Stromal cell of bone marrow (primary cell): Measurements from ENCODE around the gene RBM22.

Source experiments
- DNase-seq: peaks from one replicate; pipeline ENCODE4 v3.0.0-alpha.2; 2012; ENCODE audit warnings: low read depth

The RBM22 gene

GRCh38 chr5:150651924-150652671 is 48.8 kb downstream of the RBM22 start:
- no peak for DNase-seq

GRCh38 chr5:150651382-150651781 is 49.5 kb downstream of the RBM22 start:
- no peak for DNase-seq

GRCh38 chr5:150650021-150651006 is 50.5 kb downstream of the RBM22 start:
- no peak for DNase-seq

DNA sequence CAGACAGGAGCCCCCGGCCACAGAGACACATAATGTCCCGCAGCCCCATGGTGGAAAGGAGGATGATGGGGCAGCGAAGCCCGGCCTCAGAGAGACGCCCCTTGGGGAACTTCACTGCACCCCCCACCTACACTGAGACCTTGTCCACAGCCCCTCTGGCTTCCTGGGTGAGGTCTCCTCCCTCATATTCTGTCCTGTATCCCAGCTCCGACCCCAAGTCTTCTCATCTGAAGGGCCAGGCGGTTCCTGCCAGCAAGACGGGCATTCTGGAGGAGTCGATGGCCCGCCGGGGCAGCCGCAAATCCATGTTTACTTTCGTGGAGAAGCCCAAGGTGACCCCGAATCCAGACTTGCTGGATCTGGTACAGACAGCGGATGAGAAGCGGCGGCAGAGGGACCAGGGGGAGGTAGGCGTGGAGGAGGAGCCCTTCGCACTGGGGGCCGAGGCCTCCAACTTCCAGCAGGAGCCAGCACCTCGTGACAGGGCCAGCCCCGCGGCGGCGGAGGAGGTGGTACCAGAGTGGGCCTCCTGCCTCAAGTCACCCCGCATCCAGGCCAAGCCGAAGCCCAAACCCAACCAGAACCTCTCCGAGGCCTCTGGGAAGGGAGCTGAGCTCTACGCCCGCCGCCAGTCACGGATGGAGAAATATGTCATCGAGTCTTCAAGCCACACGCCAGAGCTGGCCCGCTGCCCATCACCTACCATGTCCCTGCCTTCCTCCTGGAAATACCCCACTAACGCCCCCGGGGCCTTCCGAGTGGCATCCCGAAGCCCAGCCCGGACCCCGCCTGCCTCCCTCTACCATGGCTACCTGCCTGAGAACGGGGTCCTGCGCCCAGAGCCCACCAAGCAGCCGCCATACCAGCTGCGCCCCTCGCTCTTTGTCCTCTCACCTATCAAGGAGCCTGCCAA is 51.5 kb downstream of the RBM22 start:
- DNase-seq = no peak

DNA sequence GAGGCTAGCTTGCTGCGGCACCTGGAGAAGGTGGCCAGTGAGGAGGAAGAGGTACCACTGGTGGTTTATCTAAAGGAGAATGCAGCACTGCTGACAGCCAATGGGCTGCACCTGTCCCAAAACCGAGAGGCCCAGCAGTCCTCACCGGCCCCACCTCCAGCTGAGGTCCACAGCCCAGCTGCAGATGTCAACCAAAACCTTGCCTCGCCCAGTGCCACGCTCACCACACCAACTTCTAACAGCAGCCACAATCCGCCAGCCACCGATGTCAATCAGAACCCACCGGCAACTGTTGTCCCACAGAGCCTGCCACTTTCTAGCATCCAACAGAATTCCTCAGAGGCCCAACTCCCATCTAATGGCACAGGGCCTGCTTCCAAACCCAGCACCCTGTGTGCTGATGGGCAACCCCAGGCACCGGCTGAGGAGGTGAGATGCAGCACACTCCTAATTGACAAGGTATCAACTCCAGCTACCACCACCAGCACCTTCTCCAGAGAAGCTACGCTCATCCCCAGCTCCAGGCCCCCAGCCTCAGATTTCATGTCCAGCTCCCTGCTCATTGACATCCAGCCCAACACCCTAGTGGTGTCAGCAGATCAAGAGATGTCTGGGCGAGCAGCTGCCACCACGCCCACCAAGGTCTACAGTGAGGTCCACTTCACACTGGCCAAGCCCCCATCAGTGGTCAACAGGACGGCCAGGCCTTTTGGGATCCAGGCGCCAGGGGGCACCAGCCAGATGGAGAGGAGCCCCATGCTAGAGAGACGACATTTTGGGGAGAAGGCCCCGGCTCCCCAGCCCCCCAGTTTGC is 52.4 kb downstream of the RBM22 start:
- no peak for DNase-seq

- DNase-seq = no peak
Observed at GRCh38 chr5:150647275-150648251, 53.3 kb downstream of the RBM22 start.

DNA sequence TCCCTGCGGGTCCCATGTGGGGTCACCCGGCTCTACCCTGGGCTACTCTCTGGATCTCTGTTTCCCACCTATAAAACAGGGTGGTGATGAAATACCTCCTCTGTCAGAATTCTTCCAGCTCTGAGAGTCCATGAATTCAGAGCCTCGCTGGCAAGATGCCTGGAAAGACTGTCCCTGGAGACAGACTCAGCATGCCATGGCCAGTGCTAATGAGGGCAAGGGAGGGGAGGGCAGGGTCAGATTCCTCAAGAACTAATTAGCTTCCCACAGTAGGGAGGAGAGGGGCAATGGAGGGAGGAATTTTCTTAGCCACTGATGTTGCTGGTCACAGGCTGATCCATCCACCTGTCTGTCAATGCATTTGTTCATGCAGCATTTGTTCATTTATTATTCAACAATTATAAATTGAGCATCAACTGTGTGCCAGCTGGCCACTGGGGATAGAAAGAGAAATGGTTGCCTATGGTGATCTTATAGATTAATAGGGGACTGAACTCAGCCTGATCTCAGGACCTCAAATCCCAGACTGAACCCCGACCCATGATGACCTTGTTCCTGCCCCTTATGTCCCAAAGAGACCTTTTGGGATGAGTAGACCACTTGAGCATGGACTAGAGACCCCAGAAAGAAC is 55.7 kb downstream of the RBM22 start:
- peak; percentile 85 for DNase-seq

- no peak for DNase-seq
Observed at GRCh38 chr5:150644514-150644913, 56.3 kb downstream of the RBM22 start.

- no peak for DNase-seq
Observed at GRCh38 chr5:150644058-150644457, 56.8 kb downstream of the RBM22 start.

- no peak for DNase-seq
Observed at GRCh38 chr5:150642991-150643710, 57.7 kb downstream of the RBM22 start.

- peak; percentile 69 for DNase-seq
Observed at GRCh38 chr5:150642567-150642927, 58.3 kb downstream of the RBM22 start.

GRCh38 chr5:150641824-150642566 is 58.9 kb downstream of the RBM22 start:
- DNase-seq = no peak

- peak; percentile 42 for DNase-seq
Observed at GRCh38 chr5:150641006-150641570, 59.8 kb downstream of the RBM22 start.
